ENCODE data around the gene NUDT4. TPM values are rescaled to one million over a fixed set of nuclear protein-coding genes. Genes with fewer than 3 reads are reported as not detected.

Gene NUDT4
- total RNA-seq, 1 donor from 2014 or later = 91.7 TPM

DNA sequence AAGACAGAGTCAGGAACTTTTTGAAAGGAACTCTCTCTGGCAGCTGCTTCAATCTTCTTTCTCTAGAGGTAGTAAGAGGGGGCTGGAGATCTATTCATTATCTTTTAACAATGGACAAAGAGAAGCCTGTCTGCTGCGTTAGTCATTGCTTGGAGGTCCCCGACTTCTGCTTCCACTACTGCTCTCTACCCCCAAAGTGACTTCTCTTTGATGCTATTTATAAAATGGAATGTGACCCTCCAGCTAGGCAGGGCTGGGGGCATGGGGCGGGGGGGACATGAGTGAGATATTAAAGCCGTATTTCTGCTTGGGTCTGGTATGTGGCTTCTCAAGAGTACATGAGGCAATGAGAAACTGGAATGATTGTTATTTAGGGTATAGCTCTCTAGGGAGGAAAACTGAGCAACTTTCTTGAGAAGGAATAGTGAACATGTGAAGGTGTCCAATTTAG is 41.4 kb upstream of the NUDT4 start:
- TF ChIP-seq, protein P1, sequence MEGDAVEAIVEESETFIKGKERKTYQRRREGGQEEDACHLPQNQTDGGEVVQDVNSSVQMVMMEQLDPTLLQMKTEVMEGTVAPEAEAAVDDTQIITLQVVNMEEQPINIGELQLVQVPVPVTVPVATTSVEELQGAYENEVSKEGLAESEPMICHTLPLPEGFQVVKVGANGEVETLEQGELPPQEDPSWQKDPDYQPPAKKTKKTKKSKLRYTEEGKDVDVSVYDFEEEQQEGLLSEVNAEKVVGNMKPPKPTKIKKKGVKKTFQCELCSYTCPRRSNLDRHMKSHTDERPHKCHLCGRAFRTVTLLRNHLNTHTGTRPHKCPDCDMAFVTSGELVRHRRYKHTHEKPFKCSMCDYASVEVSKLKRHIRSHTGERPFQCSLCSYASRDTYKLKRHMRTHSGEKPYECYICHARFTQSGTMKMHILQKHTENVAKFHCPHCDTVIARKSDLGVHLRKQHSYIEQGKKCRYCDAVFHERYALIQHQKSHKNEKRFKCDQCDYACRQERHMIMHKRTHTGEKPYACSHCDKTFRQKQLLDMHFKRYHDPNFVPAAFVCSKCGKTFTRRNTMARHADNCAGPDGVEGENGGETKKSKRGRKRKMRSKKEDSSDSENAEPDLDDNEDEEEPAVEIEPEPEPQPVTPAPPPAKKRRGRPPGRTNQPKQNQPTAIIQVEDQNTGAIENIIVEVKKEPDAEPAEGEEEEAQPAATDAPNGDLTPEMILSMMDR (IDR thresholded peaks at IDR 0.05; ENCODE audit: unreplicated experiment) = no peak
- no peak for DNase-seq (ENCODE audit: low spot score)
- Mint-ChIP-seq H3K27me3 (ENCODE audit: unreplicated experiment) (no peaks in the 10 kb centered on the region), H3K4me3 (ENCODE audit: unreplicated experiment) (no peak overlapping the region), H3K27ac (ENCODE audit: unreplicated experiment) (no peak overlapping the region), H3K36me3 (ENCODE audit: low read depth, unreplicated experiment) (no peaks in the 10 kb centered on the region), H3K9me3 (ENCODE audit: unreplicated experiment) (no peaks in the 10 kb centered on the region), H3K4me1 (ENCODE audit: unreplicated experiment) (peaks cover 7% of the 10 kb centered on the region)

DNA sequence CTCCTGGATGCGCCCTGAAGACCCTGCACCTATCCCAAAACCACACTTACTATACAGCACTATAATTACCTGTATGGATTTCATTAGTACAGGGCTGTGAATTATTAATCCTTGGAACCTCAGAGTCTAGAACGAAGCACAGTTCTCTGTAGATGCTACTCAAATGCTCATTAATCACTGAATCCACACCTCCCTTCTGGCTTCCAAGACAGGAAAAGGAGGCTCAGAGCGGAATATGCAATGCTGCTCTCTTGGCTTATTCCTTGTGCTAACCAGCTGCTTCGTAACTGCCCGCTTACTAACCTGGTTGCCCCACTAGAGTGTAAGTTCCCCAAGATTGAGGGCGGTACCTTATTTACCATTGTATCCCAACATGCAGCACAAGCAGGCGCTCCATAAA is 39.1 kb upstream of the NUDT4 start:
- no peak overlapping the region for H3K4me3 Mint-ChIP-seq (ENCODE audit: unreplicated experiment)
- H3K27ac Mint-ChIP-seq (ENCODE audit: unreplicated experiment) = no peak overlapping the region
- no peaks in the 10 kb centered on the region for H3K36me3 Mint-ChIP-seq (ENCODE audit: low read depth, unreplicated experiment)
- TF ChIP-seq, protein P1 (IDR thresholded peaks at IDR 0.05; ENCODE audit: unreplicated experiment) = no peak
- H3K4me1 Mint-ChIP-seq (ENCODE audit: unreplicated experiment) = peaks cover 7% of the 10 kb centered on the region
- H3K9me3 Mint-ChIP-seq (ENCODE audit: unreplicated experiment) = no peaks in the 10 kb centered on the region
- DNase-seq (ENCODE audit: low spot score) = no peak
- H3K27me3 Mint-ChIP-seq (ENCODE audit: unreplicated experiment) = peaks cover 2% of the 10 kb centered on the region

DNA sequence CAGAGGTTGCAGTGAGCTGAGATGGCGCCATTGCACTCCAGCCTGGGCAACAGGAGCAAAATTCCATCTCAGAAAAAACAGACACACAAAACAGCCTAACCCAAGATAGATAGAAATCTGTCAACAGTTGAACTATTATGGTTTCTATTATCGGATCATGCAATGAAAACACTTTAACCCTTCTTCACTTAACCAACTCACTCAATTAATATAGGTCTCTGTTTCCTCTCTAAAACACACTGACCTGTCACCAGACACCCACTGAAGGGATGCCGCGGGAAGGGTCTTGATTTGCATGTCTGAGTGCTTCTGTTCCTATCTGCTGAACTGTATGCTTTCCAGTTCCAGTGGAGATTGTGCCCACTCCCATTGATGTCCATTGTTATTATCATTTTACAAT is 38.0 kb upstream of the NUDT4 start:
- TF ChIP-seq, protein P1 (IDR thresholded peaks at IDR 0.05; ENCODE audit: unreplicated experiment) = no peak
- H3K9me3 Mint-ChIP-seq (ENCODE audit: unreplicated experiment) = no peaks in the 10 kb centered on the region

DNA sequence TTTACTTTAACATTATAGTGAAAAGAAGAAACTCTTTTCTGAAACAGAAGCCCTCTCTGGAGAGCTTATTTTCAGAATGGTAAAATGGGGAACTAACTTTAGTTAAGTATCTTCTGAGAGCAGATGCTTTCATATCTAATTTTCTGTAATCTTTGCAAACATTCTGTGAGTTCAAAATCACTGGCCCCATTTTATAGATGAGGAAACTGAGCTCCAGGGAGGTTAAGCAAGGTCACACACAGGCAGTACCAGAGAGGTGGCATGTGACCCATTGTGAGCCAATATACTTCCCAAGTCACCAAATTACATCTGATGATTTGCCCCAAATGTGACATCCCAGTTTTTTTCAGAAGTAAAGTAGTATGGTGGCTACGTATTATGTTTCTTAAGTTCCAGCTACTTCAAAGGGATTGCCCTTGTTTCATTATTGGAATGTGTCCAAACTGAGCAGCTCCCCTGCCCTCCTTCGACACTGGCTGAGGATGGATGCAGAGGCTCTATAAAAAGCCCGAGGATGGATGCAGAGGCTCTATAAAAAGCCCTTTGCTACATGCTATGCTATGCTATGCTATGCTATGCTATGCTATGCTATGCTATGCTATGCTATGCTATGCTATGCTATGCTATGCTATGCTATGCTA is 36.2 kb upstream of the NUDT4 start:
- Mint-ChIP-seq H3K27me3 (ENCODE audit: unreplicated experiment) (peaks cover 2% of the 10 kb centered on the region), H3K27ac (ENCODE audit: unreplicated experiment) (no peak overlapping the region), H3K4me3 (ENCODE audit: unreplicated experiment) (no peak overlapping the region), H3K36me3 (ENCODE audit: low read depth, unreplicated experiment) (no peaks in the 10 kb centered on the region), H3K9me3 (ENCODE audit: unreplicated experiment) (no peaks in the 10 kb centered on the region), H3K4me1 (ENCODE audit: unreplicated experiment) (peaks cover 3% of the 10 kb centered on the region)
- no peak for DNase-seq (ENCODE audit: low spot score)
- TF ChIP-seq, protein P1 (IDR thresholded peaks at IDR 0.05; ENCODE audit: unreplicated experiment) = no peak

More for the DNA sequence above, 38.0 kb upstream of the NUDT4 start:
- H3K4me1 Mint-ChIP-seq (ENCODE audit: unreplicated experiment) = peaks cover 7% of the 10 kb centered on the region
- H3K27me3 Mint-ChIP-seq (ENCODE audit: unreplicated experiment) = peaks cover 2% of the 10 kb centered on the region
- DNase-seq (ENCODE audit: low spot score) = no peak
- no peak overlapping the region for H3K27ac Mint-ChIP-seq (ENCODE audit: unreplicated experiment)
- H3K36me3 Mint-ChIP-seq (ENCODE audit: low read depth, unreplicated experiment) = no peaks in the 10 kb centered on the region
- no peak overlapping the region for H3K4me3 Mint-ChIP-seq (ENCODE audit: unreplicated experiment)

DNA sequence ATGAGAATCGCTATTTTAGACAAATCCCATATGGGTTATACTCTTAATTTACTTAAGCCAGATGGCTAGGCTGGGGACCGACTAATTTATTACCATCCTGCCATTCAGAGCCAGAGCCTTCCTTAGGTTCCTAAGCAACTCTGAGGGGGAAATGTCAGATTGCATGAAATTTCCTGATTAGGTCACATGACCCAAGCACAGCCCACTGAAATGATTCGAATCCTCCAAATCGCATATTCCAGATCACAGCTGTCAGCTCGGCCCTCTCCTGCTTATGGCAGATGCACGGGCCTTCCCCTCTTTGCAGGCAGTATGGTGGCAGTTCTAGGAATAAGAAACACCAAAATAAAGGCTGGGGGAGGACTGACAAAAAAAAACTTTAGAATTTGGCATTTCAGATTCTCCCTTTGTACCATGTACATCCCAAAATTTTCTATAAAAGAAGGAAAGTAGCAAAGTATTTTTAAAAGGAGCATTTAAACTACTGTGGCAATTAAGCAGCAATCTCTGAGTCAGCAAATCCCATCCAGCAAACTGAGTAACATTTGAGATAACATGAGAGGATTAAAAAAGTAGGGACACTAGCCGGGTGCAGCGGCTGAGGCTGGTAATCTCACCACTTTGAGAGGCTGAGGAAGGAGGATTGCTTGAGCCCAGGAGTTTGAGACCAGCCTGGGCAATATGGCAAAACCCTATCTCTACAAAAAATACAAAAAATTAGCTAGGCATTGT is 30.5 kb upstream of the NUDT4 start:
- TF ChIP-seq, protein P1 (IDR thresholded peaks at IDR 0.05; ENCODE audit: unreplicated experiment) = no peak
- H3K9me3 Mint-ChIP-seq (ENCODE audit: unreplicated experiment) = no peaks in the 10 kb centered on the region
- DNase-seq (ENCODE audit: low spot score) = no peak
- no peak overlapping the region for H3K4me3 Mint-ChIP-seq (ENCODE audit: unreplicated experiment)
- no peaks in the 10 kb centered on the region for H3K27me3 Mint-ChIP-seq (ENCODE audit: unreplicated experiment)
- H3K4me1 Mint-ChIP-seq (ENCODE audit: unreplicated experiment) = no peaks in the 10 kb centered on the region
- no peak overlapping the region for H3K27ac Mint-ChIP-seq (ENCODE audit: unreplicated experiment)
- H3K36me3 Mint-ChIP-seq (ENCODE audit: low read depth, unreplicated experiment) = no peaks in the 10 kb centered on the region
